T-helper 9 cell (primary cell): ENCODE data around the gene GPBAR1.

Experiments used
- DNase-seq: peaks from one replicate; pipeline ENCODE4 v3.0.0-alpha.2; 2020
- total RNA-seq, 2 donors: gene quantifications; one replicate each; lab custom pipeline; 2026; lab: John Stamatoyannopoulos, UW

The GPBAR1 gene, protein sequence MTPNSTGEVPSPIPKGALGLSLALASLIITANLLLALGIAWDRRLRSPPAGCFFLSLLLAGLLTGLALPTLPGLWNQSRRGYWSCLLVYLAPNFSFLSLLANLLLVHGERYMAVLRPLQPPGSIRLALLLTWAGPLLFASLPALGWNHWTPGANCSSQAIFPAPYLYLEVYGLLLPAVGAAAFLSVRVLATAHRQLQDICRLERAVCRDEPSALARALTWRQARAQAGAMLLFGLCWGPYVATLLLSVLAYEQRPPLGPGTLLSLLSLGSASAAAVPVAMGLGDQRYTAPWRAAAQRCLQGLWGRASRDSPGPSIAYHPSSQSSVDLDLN
- 1.1 to 2.2 reads per million in 2 donors for total RNA-seq

DNA sequence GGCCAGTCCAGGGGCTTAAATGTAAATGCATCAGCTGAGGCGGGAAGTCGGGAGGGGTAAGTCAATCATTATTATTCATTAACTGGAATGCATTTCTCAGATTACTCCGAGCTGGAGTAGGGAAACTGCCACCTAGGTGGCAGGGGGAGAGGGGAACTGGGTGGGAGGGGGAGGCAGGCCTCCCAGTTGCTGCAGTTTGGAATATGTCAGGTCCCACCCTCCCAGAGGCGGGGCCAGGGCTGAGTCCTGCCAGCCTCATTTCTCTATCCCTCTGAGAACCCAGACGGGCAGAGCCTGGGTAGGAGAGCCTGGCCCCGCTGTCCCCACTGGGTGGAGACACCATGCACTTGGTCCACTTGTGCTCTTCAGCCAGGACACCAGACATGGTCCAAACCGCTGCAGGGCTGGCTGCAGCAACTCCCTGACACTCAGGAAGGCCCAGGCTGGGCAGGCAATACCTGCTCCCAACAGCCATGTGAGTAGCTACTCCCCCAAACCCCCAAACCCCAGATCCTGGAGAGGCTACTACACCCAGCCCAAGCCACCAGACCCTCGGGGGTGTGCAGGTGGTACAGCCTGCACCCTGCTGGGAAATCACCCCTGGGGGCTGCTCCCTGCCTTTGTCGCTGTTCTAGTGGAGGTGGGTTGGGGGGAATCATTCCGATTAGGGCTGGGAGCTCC is at the start of gene GPBAR1:
Gene GPBAR1 (plus strand): TSS at position 274 of the 681 bp plus-strand sequence. CDS start 1,710 bp downstream, outside the sequence.
- DNase-seq: no peak

DNA sequence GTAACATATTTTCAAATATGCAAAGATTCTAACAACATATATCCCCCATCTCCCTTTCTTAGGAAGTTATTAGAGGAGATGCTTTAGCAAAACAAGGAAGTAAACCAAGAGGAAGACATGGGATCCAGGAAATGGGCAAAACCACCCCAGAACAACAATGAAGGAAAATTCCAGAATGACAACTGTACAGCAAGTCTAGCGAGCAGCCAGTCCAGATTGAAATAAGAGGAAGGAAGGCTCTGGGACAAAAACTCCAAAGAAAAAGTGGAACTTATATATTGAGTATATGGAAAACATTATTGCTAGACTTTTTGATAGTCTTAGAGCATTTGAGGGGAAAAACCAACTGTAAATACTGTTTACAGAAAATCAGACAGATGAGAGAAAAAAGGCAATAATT is 46.7 kb upstream of the GPBAR1 start:
- DNase-seq: no peak

DNA sequence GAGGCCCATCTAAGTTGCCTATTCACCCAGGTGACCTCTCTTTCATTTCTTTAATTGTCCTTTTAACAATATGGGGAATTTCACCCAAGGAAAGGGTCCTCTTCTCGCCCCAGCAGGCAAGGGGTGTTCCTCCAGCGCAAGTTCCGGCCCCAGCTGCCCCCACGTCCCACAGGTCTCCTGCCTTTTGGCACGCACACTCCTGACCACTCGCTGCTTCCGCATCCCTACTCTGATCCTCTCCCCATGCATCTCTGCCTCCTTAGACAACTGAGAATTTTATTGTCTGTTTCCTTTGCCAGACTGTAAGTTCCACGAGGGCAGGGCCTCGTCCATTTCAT is 44.5 kb upstream of the GPBAR1 start:
- DNase-seq: no peak

DNA sequence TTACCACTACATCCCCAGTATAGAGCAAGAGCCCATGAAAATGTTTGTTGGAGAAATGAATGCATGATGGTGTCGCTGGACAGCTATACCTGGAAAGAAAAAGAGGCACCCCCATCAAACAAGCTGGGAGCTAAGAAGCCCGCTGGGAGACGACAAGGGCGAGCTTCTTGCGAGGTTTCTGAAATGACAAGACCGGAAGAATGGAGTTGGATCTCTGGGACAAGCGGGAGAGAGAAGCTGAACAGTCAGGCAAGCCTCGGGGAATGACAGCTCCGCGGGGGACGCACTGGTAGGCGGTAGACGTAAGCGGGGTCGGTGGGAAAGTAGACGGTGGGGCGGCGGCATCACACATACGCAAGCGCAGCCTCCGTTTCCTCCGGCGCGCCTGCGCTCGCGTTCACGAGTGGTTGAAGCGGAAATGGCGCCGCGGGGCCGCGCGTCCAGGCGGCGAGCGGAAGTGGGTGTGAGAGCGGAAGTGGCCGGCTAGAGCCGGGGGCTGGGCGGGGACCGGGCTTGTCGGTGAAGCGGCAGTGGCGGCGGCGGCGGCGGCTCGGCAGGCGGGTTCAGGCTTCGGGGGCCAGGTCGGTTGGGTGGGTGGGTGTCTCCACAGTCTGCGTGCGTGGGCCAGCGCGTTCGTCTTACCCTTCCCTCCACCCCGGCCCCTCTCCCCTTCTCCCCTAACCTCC is 44.0 kb upstream of the GPBAR1 start, which contains the start of gene ARPC2:
Gene ARPC2 (plus strand): TSS at position 516 of the 686 bp plus-strand sequence. CDS start 282 bp downstream, outside the sequence.
- peak; percentile 92 for DNase-seq

DNA sequence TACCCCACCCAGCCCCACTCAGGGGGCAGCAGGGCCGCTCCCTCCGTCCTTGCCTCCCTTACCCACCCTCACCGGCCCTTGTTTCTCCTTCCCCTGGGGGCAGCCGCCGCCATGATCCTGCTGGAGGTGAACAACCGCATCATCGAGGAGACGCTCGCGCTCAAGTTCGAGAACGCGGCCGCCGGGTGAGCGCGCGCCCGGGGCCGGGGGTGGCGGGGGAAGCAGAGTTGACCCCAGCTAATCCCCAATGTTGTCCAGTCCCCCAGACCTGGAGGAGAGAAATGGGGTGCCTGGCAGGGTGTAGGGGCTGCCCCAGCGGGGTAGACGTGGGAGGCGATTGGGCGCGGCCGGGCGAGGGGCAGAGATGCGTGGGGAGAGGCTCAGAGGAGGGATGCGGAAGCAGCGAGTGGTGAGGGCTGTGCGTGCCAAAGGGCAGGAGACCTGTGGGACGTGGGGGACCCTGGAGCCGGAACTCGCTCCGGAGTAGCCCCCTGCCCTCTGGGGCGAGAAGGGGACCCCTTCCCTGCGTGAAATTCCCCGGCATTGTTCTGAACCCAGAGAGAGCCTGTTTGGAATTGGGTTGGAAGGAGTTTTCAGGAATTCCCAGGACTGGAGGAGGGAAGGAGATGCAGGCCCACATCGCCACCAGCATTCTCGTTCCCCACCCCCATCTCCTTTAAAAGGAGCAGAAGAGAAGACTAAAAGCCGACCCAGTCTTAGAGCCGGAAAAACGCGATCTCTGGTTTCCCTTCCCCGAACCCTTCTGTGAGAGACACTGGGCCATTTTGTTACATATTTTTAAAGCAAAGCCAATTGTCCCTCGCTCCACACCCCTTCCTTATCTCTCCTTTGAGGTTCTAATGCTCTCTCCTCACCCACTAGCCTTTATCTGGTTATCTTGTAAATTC is 43.2 kb upstream of the GPBAR1 start:
- peak; percentile 58 for DNase-seq

DNA sequence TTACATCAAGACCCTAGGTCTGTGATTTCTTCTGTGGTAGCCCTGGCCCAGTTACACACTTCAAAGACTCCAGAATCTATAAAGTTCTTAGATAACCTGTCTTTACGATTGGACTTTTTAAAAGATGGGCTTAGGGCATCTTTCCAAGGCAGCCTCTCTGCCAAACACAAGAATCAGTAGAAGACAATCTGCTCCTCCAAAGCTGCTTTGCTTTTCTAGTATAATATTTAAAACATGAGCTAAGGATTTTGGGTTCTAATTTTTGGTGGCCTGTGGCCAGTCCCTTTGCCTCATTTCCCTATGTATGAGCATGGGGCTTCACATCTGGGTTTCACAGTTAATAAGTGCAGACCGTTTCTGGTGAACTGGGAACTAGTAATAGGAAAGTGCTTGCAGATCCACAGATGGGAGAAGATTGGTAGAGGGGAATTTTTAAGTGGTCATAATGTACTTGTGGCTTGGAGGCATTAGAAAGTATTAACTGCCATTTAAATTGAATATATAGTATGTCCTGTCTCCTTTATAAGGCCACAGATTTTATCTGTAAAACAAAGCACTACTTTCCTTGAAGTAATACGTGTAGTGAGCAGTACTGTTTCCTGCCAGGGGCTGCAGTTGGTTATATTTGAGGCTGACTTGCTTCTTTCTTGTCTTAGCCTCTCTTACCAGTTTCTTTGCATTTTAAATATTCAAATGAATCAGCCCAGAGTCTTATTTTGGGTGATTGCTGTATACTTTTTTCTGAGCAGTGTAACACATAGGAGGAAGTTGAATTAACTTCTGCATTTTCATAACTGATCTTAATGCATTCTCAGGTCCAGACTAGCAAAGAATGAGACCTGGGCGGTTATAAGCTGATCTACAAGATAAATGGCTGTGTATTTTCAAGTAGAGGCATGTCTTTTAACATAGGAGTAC is 42.3 kb upstream of the GPBAR1 start:
- no peak for DNase-seq

DNA sequence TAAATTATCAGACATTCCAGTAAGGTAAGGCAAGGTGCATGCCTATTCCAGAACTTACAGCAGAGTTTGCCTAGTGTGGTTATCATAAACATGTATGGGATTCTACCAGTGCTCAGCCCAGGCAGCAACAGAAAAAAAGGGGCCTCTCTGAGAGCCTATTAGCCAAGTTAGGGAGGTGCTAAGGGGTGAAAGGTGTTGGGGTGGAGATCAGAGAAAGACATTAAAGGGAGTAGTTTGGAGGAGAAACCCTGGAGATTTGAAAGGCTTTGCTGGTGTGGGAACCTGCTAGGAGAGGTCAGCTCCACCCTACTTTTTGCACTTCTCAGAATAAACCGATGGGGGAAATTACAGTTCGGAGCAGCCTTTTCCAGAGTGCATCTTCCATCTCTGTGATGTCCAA is 40.9 kb upstream of the GPBAR1 start:
- no peak for DNase-seq

DNA sequence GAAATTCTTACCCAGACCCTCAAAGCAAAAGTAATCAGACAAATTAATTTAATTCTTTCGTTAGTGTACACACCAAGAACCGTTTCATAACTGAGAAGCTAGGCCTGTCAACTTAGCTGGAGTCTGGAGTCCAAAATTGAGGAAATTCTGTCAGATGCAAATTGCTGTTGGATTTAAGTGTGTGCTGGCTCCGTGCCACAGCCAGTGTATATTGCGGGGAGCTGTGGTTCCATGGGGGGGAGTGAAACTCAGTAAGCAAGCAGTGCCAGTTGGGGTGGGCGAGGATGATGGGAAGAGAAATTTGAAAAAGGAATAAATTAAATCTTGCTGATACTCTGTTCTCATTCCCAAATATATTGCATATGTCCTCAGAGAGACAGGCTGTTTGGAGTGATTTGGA is 39.8 kb upstream of the GPBAR1 start:
- DNase-seq: no peak

DNA sequence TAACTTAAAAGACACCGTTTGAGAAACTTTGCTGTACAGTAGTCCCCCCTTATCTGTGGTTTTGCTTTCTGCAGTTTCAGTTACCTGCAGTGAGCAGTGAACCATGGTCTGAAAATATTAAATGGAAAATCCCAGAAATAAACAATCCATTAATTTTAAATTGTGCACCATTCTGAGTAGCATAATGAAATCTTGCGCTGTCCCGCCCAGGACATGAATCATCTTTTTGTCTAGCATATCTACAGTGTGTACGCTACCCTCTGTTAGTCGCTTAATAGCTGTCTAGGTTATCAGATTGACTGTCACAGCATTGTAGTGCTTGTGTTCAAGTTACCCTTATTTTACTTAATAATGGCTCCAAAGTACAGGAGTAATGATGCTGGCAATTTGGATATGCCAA is 37.8 kb upstream of the GPBAR1 start:
- DNase-seq: no peak

DNA sequence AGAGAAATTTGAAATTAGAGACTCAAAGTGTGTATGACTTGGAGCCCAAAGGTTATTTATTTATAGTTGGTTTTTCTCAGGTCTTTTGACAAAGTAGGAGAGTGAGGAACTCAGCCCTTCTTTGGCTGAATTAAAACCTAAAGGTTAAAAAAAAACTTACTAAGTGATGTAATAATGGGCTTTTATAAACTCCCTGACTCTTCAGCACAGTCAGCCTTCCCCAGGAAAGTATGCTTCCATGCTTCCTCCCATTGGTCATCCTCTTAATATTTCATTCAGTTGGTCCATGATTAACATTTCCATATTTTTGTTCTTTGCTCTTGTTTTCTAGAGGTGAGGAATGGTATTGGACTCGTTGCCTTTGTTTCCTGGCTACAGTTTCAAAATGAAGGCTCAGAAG is 36.6 kb upstream of the GPBAR1 start:
- no peak for DNase-seq

DNA sequence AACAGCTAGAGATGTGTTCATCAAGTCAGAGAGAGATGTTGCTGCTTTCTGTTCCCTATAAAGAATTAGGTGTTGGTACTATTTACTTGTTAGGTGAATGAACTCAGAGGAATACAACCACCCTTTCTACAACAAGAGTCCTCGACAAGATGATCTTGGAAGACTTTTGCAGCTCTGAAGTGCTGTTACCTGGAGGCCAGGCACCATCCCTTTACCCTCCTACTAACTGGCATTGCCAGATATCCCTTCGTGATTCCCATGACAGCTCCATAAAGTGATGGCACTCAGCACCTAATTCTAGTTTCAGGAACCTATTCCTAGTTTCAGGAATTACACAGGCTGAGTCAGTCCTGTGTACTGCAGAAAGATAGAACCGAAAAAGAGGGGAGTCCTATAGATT is 33.9 kb upstream of the GPBAR1 start:
- no peak for DNase-seq

DNA sequence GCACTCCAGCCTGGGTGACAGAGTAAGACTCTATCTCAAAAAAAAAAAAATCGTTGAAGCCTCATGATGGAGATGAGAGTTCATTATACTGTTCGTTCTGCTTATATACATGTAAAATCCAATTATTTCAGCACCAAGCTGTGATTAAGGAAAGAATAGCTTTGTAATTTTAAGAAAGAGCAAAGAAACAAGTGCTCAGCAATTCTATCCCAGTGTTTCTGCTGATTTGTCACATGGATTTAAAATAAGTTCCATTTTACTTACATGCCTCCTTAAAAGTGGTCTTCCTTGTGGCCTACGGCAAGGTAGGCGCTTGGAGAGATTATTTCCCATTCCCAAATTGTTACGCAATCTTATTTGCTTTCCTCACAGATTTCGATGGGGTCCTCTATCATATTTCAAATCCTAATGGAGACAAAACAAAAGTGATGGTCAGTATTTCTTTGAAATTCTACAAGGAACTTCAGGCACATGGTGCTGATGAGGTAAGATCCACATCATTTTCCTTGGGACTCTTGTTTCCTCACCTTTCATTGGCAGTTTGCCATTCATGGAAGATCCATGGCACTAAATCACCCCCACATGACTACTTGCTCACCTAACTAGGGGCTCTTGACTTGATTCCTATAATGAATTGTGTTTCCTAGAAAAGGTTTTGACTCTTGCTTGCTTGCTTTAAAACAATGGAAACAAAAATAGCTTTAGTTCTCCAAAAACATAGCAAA is 32.3 kb upstream of the GPBAR1 start:
- no peak for DNase-seq

DNA sequence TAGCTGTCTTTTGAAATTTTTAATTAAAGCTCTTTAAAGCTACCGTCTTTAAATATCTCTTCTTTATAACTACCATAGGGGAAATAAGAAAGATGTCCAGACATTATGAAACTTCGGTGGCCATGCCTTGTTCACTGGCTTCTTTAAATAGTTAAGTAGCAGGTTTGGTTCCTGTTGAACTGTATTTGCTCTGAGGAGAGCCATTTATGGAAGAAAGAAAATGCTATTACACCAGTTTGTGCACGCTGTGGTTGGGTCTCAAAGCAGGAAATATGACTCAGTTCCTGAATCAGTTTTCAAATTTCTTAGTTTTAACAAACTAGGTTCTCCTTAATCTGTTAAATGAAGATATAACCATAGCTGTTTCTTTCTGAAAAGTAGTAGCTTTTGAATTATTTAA is 31.6 kb upstream of the GPBAR1 start:
- DNase-seq: peak; percentile 15

DNA sequence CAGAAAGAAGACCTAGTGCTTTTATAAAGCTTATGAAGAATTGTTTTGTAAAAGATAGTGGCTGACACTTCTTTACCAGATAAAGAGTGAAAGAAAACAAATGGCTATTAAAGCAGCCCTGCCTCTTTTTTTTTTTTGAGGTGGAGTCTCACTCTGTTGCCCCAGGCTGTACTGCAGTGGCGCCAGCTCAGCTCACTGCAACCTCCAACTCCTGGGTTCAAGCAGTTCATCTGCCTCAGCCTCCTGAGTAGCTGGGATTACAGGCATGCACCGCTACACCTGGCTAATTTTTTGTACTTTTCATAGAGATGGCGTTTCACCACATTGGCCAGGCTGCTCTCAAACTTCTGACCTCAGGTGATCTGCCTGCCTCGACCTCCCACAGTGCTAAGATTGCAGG is 31.0 kb upstream of the GPBAR1 start:
- no peak for DNase-seq

DNA sequence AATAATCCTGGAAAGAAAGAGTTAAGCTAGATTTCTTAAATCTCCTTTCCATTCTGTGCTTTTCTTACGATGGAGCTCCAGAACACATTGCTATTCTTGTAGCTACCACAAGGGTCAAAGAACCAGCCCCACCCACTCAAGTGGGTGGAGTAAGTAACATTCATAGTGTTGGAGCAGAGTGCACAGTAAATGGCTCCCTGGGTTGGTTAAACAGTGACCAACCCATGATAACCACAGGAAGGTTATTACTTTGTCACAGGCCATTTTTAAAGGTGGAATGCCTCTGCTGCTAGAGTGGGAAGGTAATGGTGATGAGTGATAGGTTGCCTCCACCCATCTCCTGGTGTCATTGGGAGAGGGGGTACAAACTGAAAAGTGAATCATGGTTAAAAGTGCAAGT is 29.9 kb upstream of the GPBAR1 start:
- DNase-seq: no peak

DNA sequence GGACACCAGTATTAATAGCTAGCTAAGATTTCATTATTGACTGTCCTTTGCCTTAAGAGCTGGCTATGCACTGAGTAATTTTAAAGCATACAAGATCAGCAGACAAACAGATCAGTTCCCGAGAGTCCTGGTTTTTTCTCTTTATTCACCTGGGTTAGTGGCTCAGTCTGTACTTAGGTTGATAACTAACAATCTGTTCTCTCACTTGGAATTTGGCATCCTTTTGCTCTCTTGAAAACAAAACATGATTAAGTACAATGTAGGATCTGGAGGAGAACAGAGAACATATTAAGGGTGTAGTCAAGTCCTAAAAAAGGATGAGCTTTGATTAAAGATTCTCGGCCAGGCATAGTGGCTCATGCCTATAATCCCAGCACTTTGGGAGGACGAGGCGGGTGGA is 27.3 kb upstream of the GPBAR1 start:
- DNase-seq: no peak

DNA sequence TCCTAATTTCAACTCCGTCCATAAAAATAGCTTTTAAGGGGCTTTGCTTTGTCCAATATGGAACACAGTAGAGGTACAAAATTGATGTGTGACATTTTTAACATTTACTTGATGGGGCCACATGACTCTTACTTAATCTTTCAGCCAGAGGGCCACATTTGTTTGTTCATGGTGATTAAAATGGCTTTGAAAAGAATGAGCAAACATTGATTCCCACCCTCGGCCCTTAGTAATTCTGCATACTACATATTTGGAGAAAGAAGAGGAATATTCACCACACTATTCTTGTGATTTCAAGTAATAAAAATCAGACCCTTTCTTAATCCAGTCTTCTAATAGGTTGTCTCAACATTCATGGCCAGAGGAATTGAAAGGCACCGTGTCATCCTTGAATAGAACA is 26.3 kb upstream of the GPBAR1 start:
- DNase-seq: no peak

DNA sequence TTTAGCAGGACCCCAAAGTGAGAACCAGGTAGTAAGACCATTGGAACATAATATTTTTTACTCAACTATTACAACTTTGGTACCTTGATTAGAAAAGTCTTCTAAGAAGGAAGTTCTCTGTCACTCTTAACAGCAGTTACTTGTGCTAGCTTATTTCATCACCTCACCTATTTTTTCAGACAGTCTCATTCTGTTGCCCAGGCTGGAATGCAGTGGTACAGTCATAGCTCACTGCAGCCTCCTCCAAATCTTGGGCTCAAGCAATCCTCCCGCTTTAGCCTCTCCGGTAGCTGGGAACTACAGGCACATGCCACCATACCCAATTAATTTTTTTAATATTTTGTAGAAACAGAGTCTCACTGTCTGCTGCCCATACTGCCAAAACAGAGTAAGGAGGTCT is 25.8 kb upstream of the GPBAR1 start:
- no peak for DNase-seq

DNA sequence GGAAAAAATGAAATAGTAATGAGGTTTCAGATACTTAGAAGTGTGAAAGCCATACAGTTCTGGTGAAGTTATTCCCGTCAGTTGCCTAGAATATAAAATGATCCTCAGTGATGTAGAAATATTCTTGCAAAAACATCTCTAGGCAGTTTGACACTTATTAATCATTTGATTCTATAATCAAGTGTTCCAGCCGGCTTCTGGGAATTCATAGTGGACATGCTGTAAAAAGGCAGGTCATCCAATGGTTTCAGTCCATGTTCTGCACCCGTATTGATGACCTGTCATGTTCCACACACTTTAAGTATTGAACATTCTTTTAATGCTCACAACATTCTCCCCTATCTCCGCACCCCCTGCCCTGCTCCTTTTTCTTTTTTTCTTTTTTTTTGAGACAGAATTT is 24.0 kb upstream of the GPBAR1 start:
- DNase-seq: no peak

DNA sequence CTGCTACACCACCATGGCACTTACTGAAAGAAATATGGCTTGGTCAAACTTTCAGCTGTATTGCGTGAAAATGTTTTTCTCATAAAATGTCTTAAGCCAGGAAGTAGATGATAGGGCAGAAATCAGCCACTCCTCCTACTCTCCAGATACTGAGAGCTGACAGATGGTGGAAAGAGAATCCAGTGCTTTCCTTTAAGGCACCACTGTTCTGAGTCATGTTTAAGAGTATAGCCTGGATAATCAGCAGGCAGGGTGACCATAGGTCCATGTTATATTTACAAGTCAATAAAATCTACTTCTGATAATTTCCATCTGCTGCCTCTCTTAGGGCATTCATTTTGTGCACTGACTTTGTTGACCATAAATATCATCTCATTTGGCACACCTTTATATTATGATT is 21.9 kb upstream of the GPBAR1 start:
- no peak for DNase-seq

DNA sequence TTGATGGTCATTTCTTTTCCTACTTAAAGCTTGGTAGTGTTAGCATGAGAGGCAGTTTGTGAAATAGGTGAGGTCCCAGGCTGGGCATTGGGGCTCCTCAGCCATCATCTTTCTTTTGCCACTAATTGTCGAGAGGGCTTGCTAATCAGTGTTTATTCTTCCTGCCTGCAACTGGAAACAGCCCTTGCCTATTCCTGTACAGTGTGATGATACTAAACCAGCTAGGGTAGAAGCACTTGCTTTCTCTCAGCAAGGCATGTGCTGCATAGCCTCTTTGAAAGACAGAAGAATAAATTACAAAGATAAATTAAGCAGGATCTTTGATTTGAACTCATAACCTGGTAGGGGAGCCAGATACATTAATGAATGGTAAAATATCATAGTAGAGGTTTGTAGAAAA is 16.6 kb upstream of the GPBAR1 start:
- DNase-seq: no peak
